GM12801 (cell line): ENCODE data around the gene OR2AT4.

Experiments used
- CTCF ChIP-seq: IDR thresholded peaks from one replicate; pipeline ENCODE4 v1.5.1; 2011; ENCODE audit warnings: control low read depth; ENCODE audit not compliant: insufficient read length; ENCODE audit errors: extremely low read depth

Gene OR2AT4

GRCh38 chr11:75035911-75036565 is 60.6 kb downstream of the OR2AT4 start:
- no peak for TF ChIP-seq CTCF

GRCh38 chr11:75035256-75035655 is 61.4 kb downstream of the OR2AT4 start:
- TF ChIP-seq CTCF, result no peak

GRCh38 chr11:75033916-75034315 is 62.8 kb downstream of the OR2AT4 start:
- no peak for TF ChIP-seq CTCF

GRCh38 chr11:75032550-75032935 is 64.1 kb downstream of the OR2AT4 start:
- no peak for TF ChIP-seq CTCF

GRCh38 chr11:75031771-75032549 is 64.7 kb downstream of the OR2AT4 start:
- no peak for TF ChIP-seq CTCF
